ENCODE measurements around the gene EHD1.

Gene EHD1

DNA sequence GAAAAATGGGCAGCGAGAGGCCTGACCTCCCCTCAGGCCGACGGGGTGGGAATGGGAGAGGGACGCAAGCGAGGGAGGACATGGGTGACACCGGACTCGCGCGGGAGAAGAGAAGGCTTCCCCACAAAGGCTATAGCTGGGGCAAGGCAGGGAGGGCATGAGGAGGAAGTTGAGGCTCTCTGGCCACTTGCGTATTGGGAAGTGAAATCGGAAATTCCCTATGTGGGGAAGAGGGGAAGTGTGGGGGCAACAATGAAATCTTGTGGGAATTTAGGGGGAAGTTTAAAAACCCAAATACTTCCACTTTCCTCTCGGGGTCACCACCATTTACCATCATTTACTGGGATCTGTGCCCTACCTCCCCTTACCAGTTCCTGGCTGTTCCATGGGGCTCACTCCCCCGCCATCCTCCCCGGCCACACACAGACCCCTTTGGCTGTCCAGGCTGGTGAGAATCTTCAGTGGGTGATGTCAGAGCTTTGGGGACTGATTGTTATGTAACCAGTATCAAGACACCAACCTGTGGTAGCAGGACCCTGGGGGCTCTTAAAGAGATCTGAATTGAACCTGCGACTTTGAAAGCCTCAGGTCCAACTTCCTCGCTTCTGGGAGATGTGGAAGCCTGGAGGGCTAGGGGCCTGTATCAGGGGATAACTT, 951 bp upstream of the EHD1 start:
- peak overlapping the region; percentile 94 for H3K4me3 ChIP-seq (ENCODE audit: low read length)
- TF ChIP-seq, protein P1, sequence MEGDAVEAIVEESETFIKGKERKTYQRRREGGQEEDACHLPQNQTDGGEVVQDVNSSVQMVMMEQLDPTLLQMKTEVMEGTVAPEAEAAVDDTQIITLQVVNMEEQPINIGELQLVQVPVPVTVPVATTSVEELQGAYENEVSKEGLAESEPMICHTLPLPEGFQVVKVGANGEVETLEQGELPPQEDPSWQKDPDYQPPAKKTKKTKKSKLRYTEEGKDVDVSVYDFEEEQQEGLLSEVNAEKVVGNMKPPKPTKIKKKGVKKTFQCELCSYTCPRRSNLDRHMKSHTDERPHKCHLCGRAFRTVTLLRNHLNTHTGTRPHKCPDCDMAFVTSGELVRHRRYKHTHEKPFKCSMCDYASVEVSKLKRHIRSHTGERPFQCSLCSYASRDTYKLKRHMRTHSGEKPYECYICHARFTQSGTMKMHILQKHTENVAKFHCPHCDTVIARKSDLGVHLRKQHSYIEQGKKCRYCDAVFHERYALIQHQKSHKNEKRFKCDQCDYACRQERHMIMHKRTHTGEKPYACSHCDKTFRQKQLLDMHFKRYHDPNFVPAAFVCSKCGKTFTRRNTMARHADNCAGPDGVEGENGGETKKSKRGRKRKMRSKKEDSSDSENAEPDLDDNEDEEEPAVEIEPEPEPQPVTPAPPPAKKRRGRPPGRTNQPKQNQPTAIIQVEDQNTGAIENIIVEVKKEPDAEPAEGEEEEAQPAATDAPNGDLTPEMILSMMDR (IDR thresholded peaks at IDR 0.05; ENCODE audit: low read depth, low read length, poor library complexity, severe bottlenecking): no peak
- TF ChIP-seq EZH2phosphoT487 (IDR thresholded peaks at IDR 0.05; ENCODE audit: borderline replicate concordance, low read length): no peak
- peak overlapping the region; percentile 81 for H3K27ac ChIP-seq (ENCODE audit: low read depth, low read length)
- H3K79me2 ChIP-seq (ENCODE audit: control insufficient read depth, low read length): peaks cover 48% of the 10 kb centered on the region
- no peaks in the 10 kb centered on the region for H3K9me2 ChIP-seq (replicated peaks; ENCODE audit: control insufficient read depth, low read length)
- H4K20me1 ChIP-seq (ENCODE audit: control insufficient read depth, insufficient read depth, low read depth, low read length): peaks cover 18% of the 10 kb centered on the region; the same call in 1 of the 2 replicates
- H3K4me2 ChIP-seq (ENCODE audit: low read length): peak overlapping the region; percentile 97
- H3K9me3 ChIP-seq (ENCODE audit: control insufficient read depth, insufficient read depth, low read length): no peaks in the 10 kb centered on the region
- H3K36me3 ChIP-seq (ENCODE audit: control insufficient read depth, low read length): peaks cover 41% of the 10 kb centered on the region
- peaks cover 77% of the 10 kb centered on the region for H3K4me1 ChIP-seq (ENCODE audit: control insufficient read depth, low read length)
- H3K27me3 ChIP-seq (ENCODE audit: control insufficient read depth, low read length): no peaks in the 10 kb centered on the region
- peaks cover 14% of the 10 kb centered on the region for H3F3A ChIP-seq (ENCODE audit: control insufficient read depth, insufficient read depth)

DNA sequence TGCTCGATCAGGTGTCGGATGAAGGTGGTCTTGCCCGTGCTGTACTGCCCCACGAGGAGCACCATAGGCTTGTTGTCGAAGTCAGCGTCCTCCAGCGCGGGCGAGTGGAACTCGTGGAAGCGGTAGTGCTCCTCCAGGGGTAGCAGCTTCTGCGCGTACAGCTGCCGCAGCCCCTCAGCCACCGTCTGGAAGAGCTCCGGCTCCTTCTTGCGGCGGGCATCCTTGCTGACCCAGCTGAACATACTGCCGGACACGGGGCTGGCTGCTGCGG, 263 bp downstream of the EHD1 start:
- Histone ChIP-seq H4K20me1 (ENCODE audit: control insufficient read depth, insufficient read depth, low read depth, low read length) (peaks cover 18% of the 10 kb centered on the region; the same call in 1 of the 2 replicates), H3K79me2 (ENCODE audit: control insufficient read depth, low read length) (peaks cover 59% of the 10 kb centered on the region), H3K9me2 (replicated peaks; ENCODE audit: control insufficient read depth, low read length) (no peaks in the 10 kb centered on the region), H3K4me1 (ENCODE audit: control insufficient read depth, low read length) (peaks cover 77% of the 10 kb centered on the region), H3K27me3 (ENCODE audit: control insufficient read depth, low read length) (no peaks in the 10 kb centered on the region), H3K36me3 (ENCODE audit: control insufficient read depth, low read length) (peaks cover 49% of the 10 kb centered on the region), H3K9me3 (ENCODE audit: control insufficient read depth, insufficient read depth, low read length) (no peaks in the 10 kb centered on the region), H3K4me3 (ENCODE audit: low read length) (peak overlapping the region; percentile 95), H3K4me2 (ENCODE audit: low read length) (peak overlapping the region; percentile 100), H3F3A (ENCODE audit: control insufficient read depth, insufficient read depth) (peaks cover 14% of the 10 kb centered on the region), H3K27ac (ENCODE audit: low read depth, low read length) (peak overlapping the region; percentile 82)
- TF ChIP-seq EZH2phosphoT487 (IDR thresholded peaks at IDR 0.05; ENCODE audit: borderline replicate concordance, low read length): no peak

DNA sequence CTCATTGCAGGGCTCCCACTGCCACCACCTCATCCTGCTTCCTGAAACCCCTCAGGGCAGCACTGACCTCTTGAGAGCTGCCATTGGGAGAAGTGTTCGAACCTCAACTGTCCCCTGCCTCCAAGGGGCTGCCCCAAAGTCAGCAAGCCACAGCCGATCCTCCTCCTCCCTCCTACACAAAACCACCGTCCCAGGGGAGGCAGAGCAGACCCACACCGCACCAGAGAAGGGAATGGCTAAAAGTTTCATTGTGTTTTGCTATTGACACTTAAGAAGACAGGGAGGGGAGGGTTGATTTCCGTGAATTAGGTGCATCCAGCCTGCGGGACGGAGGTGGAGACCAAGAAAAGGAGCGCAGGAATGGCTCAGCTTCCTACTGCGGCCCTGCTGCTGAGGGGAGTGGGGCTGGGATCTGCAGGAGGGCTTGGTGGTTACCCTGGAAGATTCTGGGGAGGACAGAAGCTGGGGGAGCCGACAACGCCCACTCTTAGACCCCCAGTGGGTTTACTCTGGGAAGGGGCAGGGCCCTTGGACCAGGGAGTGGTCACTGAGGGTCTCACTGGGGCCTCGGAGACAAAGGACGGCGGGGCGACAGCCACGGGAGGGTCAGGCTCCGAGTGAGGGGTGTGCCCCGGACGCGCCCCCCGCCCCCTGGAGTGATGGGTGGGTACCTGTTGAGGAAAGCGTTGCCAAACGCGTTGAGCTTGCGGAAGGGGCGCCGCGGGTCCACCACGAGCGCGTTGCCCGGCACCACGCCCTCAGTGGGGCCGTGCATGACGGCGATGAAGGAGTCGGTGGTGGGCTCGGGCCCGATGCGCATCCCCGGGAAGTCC, 815 bp downstream of the EHD1 start:
- H3K4me1 ChIP-seq (ENCODE audit: control insufficient read depth, low read length): peaks cover 77% of the 10 kb centered on the region

More for the DNA sequence above, 815 bp downstream of the EHD1 start:
- Histone ChIP-seq H3K4me2 (ENCODE audit: low read length) (peak overlapping the region; percentile 100), H3K9me2 (replicated peaks; ENCODE audit: control insufficient read depth, low read length) (no peaks in the 10 kb centered on the region), H3K27me3 (ENCODE audit: control insufficient read depth, low read length) (no peaks in the 10 kb centered on the region), H3K9me3 (ENCODE audit: control insufficient read depth, insufficient read depth, low read length) (no peaks in the 10 kb centered on the region), H3K4me3 (ENCODE audit: low read length) (peak overlapping the region; percentile 95), H3K36me3 (ENCODE audit: control insufficient read depth, low read length) (peaks cover 54% of the 10 kb centered on the region), H3K27ac (ENCODE audit: low read depth, low read length) (peak overlapping the region; percentile 82), H3K79me2 (ENCODE audit: control insufficient read depth, low read length) (peaks cover 64% of the 10 kb centered on the region), H3F3A (ENCODE audit: control insufficient read depth, insufficient read depth) (peaks cover 14% of the 10 kb centered on the region), H4K20me1 (ENCODE audit: control insufficient read depth, insufficient read depth, low read depth, low read length) (peaks cover 18% of the 10 kb centered on the region; the same call in 1 of the 2 replicates)
- TF ChIP-seq, protein P1 (IDR thresholded peaks at IDR 0.05; ENCODE audit: low read depth, low read length, poor library complexity, severe bottlenecking): no peak
- no peak for TF ChIP-seq EZH2phosphoT487 (IDR thresholded peaks at IDR 0.05; ENCODE audit: borderline replicate concordance, low read length)
